ENCODE measurements around the gene WNT3A. TPM values are rescaled to one million over a fixed set of nuclear protein-coding genes. Genes with fewer than 3 reads are reported as not detected.

The WNT3A gene
- total RNA-seq, 2 experiments from 2014 or later: not detected

DNA sequence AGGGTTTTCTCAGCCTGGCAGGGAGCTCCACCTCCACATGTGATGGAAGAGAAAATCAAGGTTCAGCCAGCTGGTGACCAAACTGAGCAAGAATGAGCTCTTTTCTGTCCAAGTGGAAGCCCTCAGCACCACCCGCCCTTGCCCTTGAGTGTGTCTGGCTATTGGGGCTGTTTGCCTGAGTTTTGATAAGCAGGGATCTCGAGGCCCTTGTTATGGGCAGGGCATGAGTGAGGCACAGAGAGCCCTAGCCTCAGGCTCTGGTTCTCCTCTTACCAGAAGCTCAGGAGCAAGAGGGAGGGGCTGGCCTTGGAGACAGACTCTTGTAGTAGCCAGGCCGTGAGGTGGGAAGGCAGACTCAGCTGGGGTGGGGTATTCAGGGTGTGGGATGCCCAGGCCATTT, 38.2 kb downstream of the WNT3A start:
- H3K4me1 Mint-ChIP-seq (ENCODE audit: low read depth): no peaks in the 10 kb centered on the region
- DNase-seq: no peak
- H3K4me3 Mint-ChIP-seq: no peak overlapping the region
- CTCF ChIA-PET: no interaction called here
- intact Hi-C loops (cut with micrococcal nuclease): no loop called here
- peaks cover 2% of the 10 kb centered on the region for H3K27me3 Mint-ChIP-seq (ENCODE audit: low read depth)
- H3K36me3 Mint-ChIP-seq (ENCODE audit: low read depth): no peaks in the 10 kb centered on the region
- H3K9me3 Mint-ChIP-seq: no peaks in the 10 kb centered on the region
- no peak overlapping the region for H3K27ac Mint-ChIP-seq

DNA sequence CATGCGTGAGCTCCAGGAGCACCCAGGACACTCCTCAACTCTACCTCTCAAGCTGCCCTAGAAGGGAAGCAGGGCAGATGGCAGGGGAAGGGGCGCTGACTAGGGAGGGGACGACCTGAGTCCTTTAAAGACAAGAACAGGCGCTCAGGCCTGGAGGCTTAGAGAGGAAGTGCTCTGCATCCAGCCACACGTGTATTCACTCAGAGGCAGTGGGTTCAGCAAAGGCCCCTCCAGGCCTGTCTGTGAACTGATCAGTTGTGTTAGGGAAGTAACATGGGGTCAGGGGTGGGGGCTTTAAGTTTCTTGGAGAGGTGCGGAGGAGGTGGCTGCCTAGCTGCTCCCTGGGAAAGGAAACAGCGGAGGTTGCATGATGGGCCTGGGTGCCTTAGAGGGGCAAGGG, 38.6 kb downstream of the WNT3A start:
- H3K27me3 Mint-ChIP-seq (ENCODE audit: low read depth): peaks cover 2% of the 10 kb centered on the region

GRCh38 chr1:228045871-228046270, 39.1 kb downstream of the WNT3A start:
- Mint-ChIP-seq H3K27me3 (ENCODE audit: low read depth) (peaks cover 2% of the 10 kb centered on the region), H3K4me1 (ENCODE audit: low read depth) (no peaks in the 10 kb centered on the region), H3K36me3 (ENCODE audit: low read depth) (no peaks in the 10 kb centered on the region), H3K4me3 (no peak overlapping the region), H3K9me3 (no peaks in the 10 kb centered on the region), H3K27ac (no peak overlapping the region)
- intact Hi-C loops (cut with micrococcal nuclease): no loop called here
- CTCF ChIA-PET: no interaction called here
- DNase-seq: no peak

More for the DNA sequence above, 38.6 kb downstream of the WNT3A start:
- H3K36me3 Mint-ChIP-seq (ENCODE audit: low read depth): no peaks in the 10 kb centered on the region
- no peaks in the 10 kb centered on the region for H3K9me3 Mint-ChIP-seq
- no peak overlapping the region for H3K4me3 Mint-ChIP-seq
- H3K27ac Mint-ChIP-seq: no peak overlapping the region
- no peak for DNase-seq
- CTCF ChIA-PET: no interaction called here
- no peaks in the 10 kb centered on the region for H3K4me1 Mint-ChIP-seq (ENCODE audit: low read depth)
- intact Hi-C loops (cut with micrococcal nuclease): no loop called here

- CTCF ChIA-PET: no interaction called here
- Mint-ChIP-seq H3K4me3 (no peak overlapping the region), H3K27ac (no peak overlapping the region), H3K9me3 (no peaks in the 10 kb centered on the region), H3K36me3 (ENCODE audit: low read depth) (no peaks in the 10 kb centered on the region), H3K27me3 (ENCODE audit: low read depth) (peaks cover 4% of the 10 kb centered on the region), H3K4me1 (ENCODE audit: low read depth) (no peaks in the 10 kb centered on the region)
- intact Hi-C loops (cut with micrococcal nuclease): no loop called here
- no peak for DNase-seq
These were observed 39.8 kb downstream of the WNT3A start for GRCh38 chr1:228046421-228047182.

DNA sequence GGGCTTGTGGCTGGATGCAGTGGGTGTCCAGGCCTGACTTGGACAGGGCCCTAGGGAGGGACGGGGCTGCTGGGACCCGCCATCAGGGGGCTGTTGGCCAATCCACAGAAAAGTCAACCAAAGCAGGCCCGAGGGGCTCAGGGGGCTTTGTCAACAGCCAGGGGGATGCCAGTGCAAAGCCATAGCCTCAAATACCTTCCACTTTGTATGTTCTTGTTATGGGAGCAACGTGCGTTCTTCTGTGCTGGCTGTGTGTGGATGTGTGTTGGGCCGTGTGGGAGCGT, 40.3 kb downstream of the WNT3A start:
- Mint-ChIP-seq H3K4me3 (no peak overlapping the region), H3K4me1 (ENCODE audit: low read depth) (no peaks in the 10 kb centered on the region), H3K36me3 (ENCODE audit: low read depth) (no peaks in the 10 kb centered on the region), H3K9me3 (no peaks in the 10 kb centered on the region), H3K27me3 (ENCODE audit: low read depth) (peaks cover 5% of the 10 kb centered on the region), H3K27ac (no peak overlapping the region)
- no peak for DNase-seq
- intact Hi-C loops (cut with micrococcal nuclease): no loop called here
- CTCF ChIA-PET: no interaction called here

GRCh38 chr1:228048120-228048519, 41.3 kb downstream of the WNT3A start:
- peaks cover 13% of the 10 kb centered on the region for H3K27me3 Mint-ChIP-seq (ENCODE audit: low read depth)
- intact Hi-C loops (cut with micrococcal nuclease): no loop called here
- DNase-seq: no peak
- H3K27ac Mint-ChIP-seq: no peak overlapping the region
- no peak overlapping the region for H3K4me3 Mint-ChIP-seq
- CTCF ChIA-PET: no interaction called here
- H3K9me3 Mint-ChIP-seq: no peaks in the 10 kb centered on the region
- no peaks in the 10 kb centered on the region for H3K36me3 Mint-ChIP-seq (ENCODE audit: low read depth)
- no peaks in the 10 kb centered on the region for H3K4me1 Mint-ChIP-seq (ENCODE audit: low read depth)

GRCh38 chr1:228048659-228049298, 42.0 kb downstream of the WNT3A start:
- no peak overlapping the region for H3K27ac Mint-ChIP-seq
- CTCF ChIA-PET: interaction anchor here (0.7 kb wide), 1 partner anchor 12 kb away, joined by 3 read pairs; no protein-coding TSS in a partner anchor
- H3K4me3 Mint-ChIP-seq: no peak overlapping the region
- no peaks in the 10 kb centered on the region for H3K9me3 Mint-ChIP-seq
- intact Hi-C loops (cut with micrococcal nuclease): no loop called here
- no peaks in the 10 kb centered on the region for H3K4me1 Mint-ChIP-seq (ENCODE audit: low read depth)
- H3K27me3 Mint-ChIP-seq (ENCODE audit: low read depth): peaks cover 17% of the 10 kb centered on the region
- DNase-seq: no peak
- H3K36me3 Mint-ChIP-seq (ENCODE audit: low read depth): peaks cover 1% of the 10 kb centered on the region

- Mint-ChIP-seq H3K4me1 (ENCODE audit: low read depth) (no peaks in the 10 kb centered on the region), H3K36me3 (ENCODE audit: low read depth) (peaks cover 1% of the 10 kb centered on the region)
- CTCF ChIA-PET: no interaction called here
These were observed 43.9 kb downstream of the WNT3A start for GRCh38 chr1:228050571-228051231.

DNA sequence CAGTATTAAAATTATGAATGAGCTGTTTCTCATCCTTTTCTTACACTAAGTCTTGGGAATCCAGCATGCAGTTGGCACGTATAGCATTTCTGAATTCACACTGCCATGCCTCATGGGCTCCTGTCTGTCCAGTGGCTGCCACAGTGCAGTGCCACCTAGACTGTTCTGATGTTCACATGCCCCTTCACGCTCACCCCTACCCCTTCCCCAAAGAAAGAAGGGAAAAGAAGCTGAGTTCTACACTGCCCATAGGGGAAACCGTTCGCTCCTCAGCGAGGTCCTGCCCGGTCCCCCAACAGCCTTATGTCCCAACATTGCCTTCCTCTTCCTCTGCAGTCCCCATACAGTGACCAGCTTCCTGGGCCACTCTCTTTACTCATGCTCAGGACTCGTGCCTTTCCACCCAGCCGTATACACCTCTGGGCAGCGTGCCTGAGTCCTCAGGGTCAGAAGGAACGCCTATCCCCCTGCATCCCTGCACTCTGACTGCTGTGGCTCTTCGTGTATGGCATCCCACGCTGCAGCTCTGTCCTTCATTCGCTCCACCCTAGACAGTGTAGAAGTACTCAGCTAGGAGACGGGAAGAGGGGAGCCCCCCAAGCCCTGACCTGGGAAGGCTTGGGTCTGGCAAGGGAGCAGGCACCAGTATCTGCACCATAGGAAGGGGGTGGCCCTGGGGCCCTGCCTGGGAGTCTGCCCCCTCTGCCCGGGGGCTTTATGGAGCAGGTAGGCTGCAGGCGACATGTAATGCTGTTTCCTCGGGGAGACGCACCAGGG, 51.6 kb downstream of the WNT3A start:
- Mint-ChIP-seq H3K9me3 (peaks cover 1% of the 10 kb centered on the region), H3K27me3 (ENCODE audit: low read depth) (peaks cover 33% of the 10 kb centered on the region)
- CTCF ChIA-PET: no interaction called here

More at GRCh38 chr1:228050571-228051231, 43.9 kb downstream of the WNT3A start:
- no peak for DNase-seq
- H3K4me3 Mint-ChIP-seq: no peak overlapping the region
- H3K27me3 Mint-ChIP-seq (ENCODE audit: low read depth): peaks cover 17% of the 10 kb centered on the region
- peaks cover 1% of the 10 kb centered on the region for H3K9me3 Mint-ChIP-seq
- intact Hi-C loops (cut with micrococcal nuclease): no loop called here
- no peak overlapping the region for H3K27ac Mint-ChIP-seq

DNA sequence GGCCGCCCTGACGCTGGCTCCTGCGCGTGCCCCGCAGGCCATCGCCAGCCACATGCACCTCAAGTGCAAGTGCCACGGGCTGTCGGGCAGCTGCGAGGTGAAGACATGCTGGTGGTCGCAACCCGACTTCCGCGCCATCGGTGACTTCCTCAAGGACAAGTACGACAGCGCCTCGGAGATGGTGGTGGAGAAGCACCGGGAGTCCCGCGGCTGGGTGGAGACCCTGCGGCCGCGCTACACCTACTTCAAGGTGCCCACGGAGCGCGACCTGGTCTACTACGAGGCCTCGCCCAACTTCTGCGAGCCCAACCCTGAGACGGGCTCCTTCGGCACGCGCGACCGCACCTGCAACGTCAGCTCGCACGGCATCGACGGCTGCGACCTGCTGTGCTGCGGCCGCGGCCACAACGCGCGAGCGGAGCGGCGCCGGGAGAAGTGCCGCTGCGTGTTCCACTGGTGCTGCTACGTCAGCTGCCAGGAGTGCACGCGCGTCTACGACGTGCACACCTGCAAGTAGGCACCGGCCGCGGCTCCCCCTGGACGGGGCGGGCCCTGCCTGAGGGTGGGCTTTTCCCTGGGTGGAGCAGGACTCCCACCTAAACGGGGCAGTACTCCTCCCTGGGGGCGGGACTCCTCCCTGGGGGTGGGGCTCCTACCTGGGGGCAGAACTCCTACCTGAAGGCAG, 52.3 kb downstream of the WNT3A start:
- no peaks in the 10 kb centered on the region for H3K36me3 Mint-ChIP-seq (ENCODE audit: low read depth)
- H3K27ac Mint-ChIP-seq: no peak overlapping the region
- peak overlapping the region; percentile 6 for H3K4me3 Mint-ChIP-seq
- DNase-seq: peak; percentile 26
- H3K4me1 Mint-ChIP-seq (ENCODE audit: low read depth): peaks cover 8% of the 10 kb centered on the region
- H3K9me3 Mint-ChIP-seq: peaks cover 1% of the 10 kb centered on the region
- peaks cover 31% of the 10 kb centered on the region for H3K27me3 Mint-ChIP-seq (ENCODE audit: low read depth)
- CTCF ChIA-PET: interaction anchor here (1.6 kb wide), 1 partner anchor 54 kb away, joined by 4 read pairs; no protein-coding TSS in a partner anchor
- intact Hi-C loops (cut with micrococcal nuclease): no loop called here

More for the DNA sequence above, 51.6 kb downstream of the WNT3A start:
- H3K36me3 Mint-ChIP-seq (ENCODE audit: low read depth): peaks cover 1% of the 10 kb centered on the region
- H3K4me3 Mint-ChIP-seq: no peak overlapping the region
- H3K4me1 Mint-ChIP-seq (ENCODE audit: low read depth): peaks cover 8% of the 10 kb centered on the region
- intact Hi-C loops (cut with micrococcal nuclease): no loop called here
- DNase-seq: no peak
- no peak overlapping the region for H3K27ac Mint-ChIP-seq

GRCh38 chr1:228059634-228060457, 53.0 kb downstream of the WNT3A start:
- CTCF ChIA-PET: interaction anchor here (1.6 kb wide), 1 partner anchor 55 kb away, joined by 4 read pairs; no protein-coding TSS in a partner anchor
- Mint-ChIP-seq H3K9me3 (no peaks in the 10 kb centered on the region), H3K4me3 (peak overlapping the region; percentile 48), H3K4me1 (ENCODE audit: low read depth) (peaks cover 8% of the 10 kb centered on the region), H3K36me3 (ENCODE audit: low read depth) (no peaks in the 10 kb centered on the region), H3K27ac (no peak overlapping the region), H3K27me3 (ENCODE audit: low read depth) (peaks cover 31% of the 10 kb centered on the region)
- DNase-seq: peak; percentile 72
- intact Hi-C loops (cut with micrococcal nuclease): no loop called here
